GM23248 (cell line): Measurements from ENCODE around the gene SCAF1. TPM values are rescaled to one million over a fixed set of nuclear protein-coding genes. Genes with fewer than 3 reads are reported as not detected.

ENCODE experiments used
- DNase-seq: peaks from one replicate; pipeline ENCODE4 v3.0.0-alpha.2; 2015
- H2AFZ ChIP-seq: fragments of 200-600 bp; sonication (generic); 2 replicates; pipeline ENCODE4 v1.6.1; 2016; ENCODE audit warnings: antibody characterized with exemption
- H3F3A ChIP-seq: fragments of 200-600 bp; sonication (generic); 2 replicates; pipeline ENCODE4 v1.6.1; 2016; ENCODE audit warnings: mild to moderate bottlenecking, antibody characterized with exemption, mixed run types; ENCODE audit not compliant: insufficient read depth
- H3K27ac ChIP-seq: fragments of 200-600 bp; sonication (generic); 2 replicates; pipeline ENCODE4 v1.5.1; 2016; ENCODE audit warnings: mild to moderate bottlenecking
- H3K27me3 ChIP-seq: fragments of 200-600 bp; sonication (generic); replicated peaks from 2 replicates; pipeline ENCODE4 v1.6.1; 2016; ENCODE audit warnings: mild to moderate bottlenecking; ENCODE audit not compliant: insufficient read depth
- H3K36me3 ChIP-seq: fragments of 200-600 bp; sonication (generic); 2 replicates; pipeline ENCODE4 v1.6.1; 2016; ENCODE audit warnings: low read depth, mild to moderate bottlenecking
- H3K4me1 ChIP-seq: fragments of 200-600 bp; sonication (generic); 2 replicates; pipeline ENCODE4 v1.6.1; 2016; ENCODE audit warnings: mild to moderate bottlenecking; ENCODE audit not compliant: insufficient read depth
- H3K4me2 ChIP-seq: fragments of 200-600 bp; sonication (generic); one replicate; pipeline ENCODE4 v1.6.1; 2016; ENCODE audit warnings: mild to moderate bottlenecking; ENCODE audit not compliant: unreplicated experiment
- H3K4me3 ChIP-seq: fragments of 200-600 bp; sonication (generic); 2 replicates; pipeline ENCODE4 v1.5.1; 2016; ENCODE audit warnings: mild to moderate bottlenecking
- H3K79me2 ChIP-seq: fragments of 200-600 bp; sonication (generic); 2 replicates; pipeline ENCODE4 v1.6.1; 2016; ENCODE audit warnings: mild to moderate bottlenecking; ENCODE audit not compliant: insufficient read depth
- H3K9ac ChIP-seq: fragments of 200-600 bp; sonication (generic); 2 replicates; pipeline ENCODE4 v1.6.1; 2016; ENCODE audit warnings: mild to moderate bottlenecking
- H3K9me2 ChIP-seq: fragments of 200-600 bp; sonication (generic); 2 replicates; pipeline ENCODE4 v1.6.1; 2016; ENCODE audit warnings: mixed run types, mild to moderate bottlenecking, moderate library complexity; ENCODE audit not compliant: insufficient read depth
- H3K9me3 ChIP-seq: fragments of 200-600 bp; sonication (generic); one replicate; pipeline ENCODE4 v1.6.1; 2017; ENCODE audit warnings: low read depth
- H4K20me1 ChIP-seq: fragments of 200-600 bp; sonication (generic); 2 replicates; pipeline ENCODE4 v1.6.0; 2016; ENCODE audit not compliant: insufficient read depth
- EZH2 ChIP-seq: fragments of 200-600 bp; sonication (generic); IDR thresholded peaks from 2 replicates; pipeline ENCODE4 v1.6.1; 2018; ENCODE audit warnings: antibody characterized with exemption, mild to moderate bottlenecking; ENCODE audit not compliant: insufficient read depth, poor library complexity, severe bottlenecking
- EZH2phosphoT487 ChIP-seq: fragments of 200-600 bp; sonication (generic); IDR thresholded peaks from 2 replicates; pipeline ENCODE4 v1.6.1; 2018; ENCODE audit warnings: antibody characterized with exemption, moderate library complexity, mild to moderate bottlenecking, low read depth; ENCODE audit not compliant: insufficient read depth
- WGBS, 2 experiments: methylation state at CpG; one replicate each; pipeline ENCODE4 v1.1.6; 2015 to 2017; ENCODE audit warnings: low lambda C conversion rate in 2 of 2, low coverage in 1 of 2; ENCODE audit errors: missing lambda C conversion rate in 2 of 2; 5-methylcytosine and 5-hydroxymethylcytosine counted together
- in situ Hi-C: fragments of 300-500 bp; cut with MboI; formaldehyde crosslinking; loops from 2 replicates; pipeline ENCODE4 v1.15.0; 2020
- polyA plus RNA-seq: library from polyadenylated mRNA; unstranded; fragments of >200 nt; fragmentation: Nextera tagmentation; extraction: Ambion mirVana; gene quantifications from 2 replicates; pipeline ENCODE4 v1.2.1, GENCODE V29; 2016
- total RNA-seq: library from RNA; depleted of rRNA; stranded (reverse); fragments of >200 nt; shearing (Covaris generic); gene quantifications from 2 replicates; pipeline ENCODE4 v1.2.3, GENCODE V29; 2014

SCAF1 gene
- total and polyA plus RNA-seq, 2 experiments from 2014 or later, result 8.5 to 18.6 TPM

DNA sequence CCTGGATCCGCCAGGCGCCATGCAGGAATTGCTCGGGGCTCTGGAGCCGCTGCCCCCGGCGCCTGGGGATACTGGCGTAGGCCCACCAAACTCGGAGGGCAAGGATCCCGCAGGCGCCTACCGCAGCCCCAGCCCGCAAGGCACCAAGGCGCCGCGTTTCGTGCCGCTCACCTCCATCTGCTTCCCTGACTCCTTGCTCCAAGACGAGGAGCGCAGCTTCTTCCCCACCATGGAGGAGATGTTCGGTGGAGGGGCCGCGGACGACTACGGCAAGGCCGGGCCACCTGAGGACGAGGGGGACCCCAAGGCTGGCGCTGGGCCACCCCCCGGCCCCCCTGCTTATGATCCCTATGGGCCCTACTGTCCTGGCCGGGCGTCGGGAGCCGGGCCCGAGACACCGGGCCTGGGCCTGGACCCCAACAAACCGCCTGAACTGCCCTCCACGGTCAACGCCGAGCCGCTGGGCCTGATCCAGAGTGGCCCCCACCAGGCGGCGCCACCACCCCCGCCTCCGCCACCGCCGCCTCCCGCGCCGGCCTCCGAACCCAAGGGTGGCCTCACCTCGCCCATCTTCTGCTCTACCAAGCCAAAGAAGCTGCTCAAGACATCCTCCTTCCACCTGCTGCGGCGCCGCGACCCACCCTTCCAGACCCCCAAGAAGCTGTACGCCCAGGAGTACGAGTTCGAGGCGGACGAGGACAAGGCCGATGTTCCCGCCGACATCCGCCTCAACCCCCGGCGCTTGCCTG is 44.9 kb upstream of the SCAF1 start:
- H3K9me3 ChIP-seq, result no peaks in the 10 kb centered on the region
- peaks cover 9% of the 10 kb centered on the region; the same call in 1 of the 2 replicates for H3K36me3 ChIP-seq
- peaks cover 13% of the 10 kb centered on the region for H3F3A ChIP-seq
- H3K9me2 ChIP-seq, result no peaks in the 10 kb centered on the region
- DNase-seq, result no peak
- H3K4me1 ChIP-seq, result peaks cover 9% of the 10 kb centered on the region
- peaks cover 6% of the 10 kb centered on the region; the same call in 1 of the 2 replicates for H4K20me1 ChIP-seq
- H3K27ac ChIP-seq, result no peak overlapping the region
- no peak overlapping the region for H3K4me2 ChIP-seq
- no peak overlapping the region for H3K9ac ChIP-seq
- H3K4me3 ChIP-seq, result no peak overlapping the region
- peaks cover 87% of the 10 kb centered on the region for H3K79me2 ChIP-seq
- no peaks in the 10 kb centered on the region for H3K27me3 ChIP-seq
- WGBS, 2 experiments, result 95 to 98% methylated on average over 31 to 65 of the region's 65 CpGs
- TF ChIP-seq EZH2phosphoT487, result no peak
- no peak for TF ChIP-seq EZH2
- no peak overlapping the region for H2AFZ ChIP-seq
- in situ Hi-C loops, result no loop called here

DNA sequence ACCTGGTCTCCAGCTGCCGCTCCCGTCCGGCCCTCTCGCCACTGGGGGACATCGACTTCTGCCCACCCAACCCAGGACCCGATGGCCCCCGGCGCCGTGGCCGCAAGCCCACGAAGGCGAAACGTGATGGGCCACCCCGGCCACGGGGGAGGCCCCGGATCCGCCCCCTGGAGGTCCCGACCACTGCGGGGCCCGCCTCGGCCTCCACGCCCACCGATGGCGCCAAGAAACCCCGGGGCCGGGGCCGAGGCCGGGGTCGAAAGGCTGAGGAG is 44.4 kb upstream of the SCAF1 start:
- Histone ChIP-seq H3K36me3 (peaks cover 14% of the 10 kb centered on the region; the same call in 1 of the 2 replicates), H3K9ac (no peak overlapping the region), H3K4me2 (no peak overlapping the region), H2AFZ (no peak overlapping the region), H3K9me2 (no peaks in the 10 kb centered on the region), H3K27me3 (no peaks in the 10 kb centered on the region), H3K4me1 (peaks cover 9% of the 10 kb centered on the region), H3K79me2 (peaks cover 87% of the 10 kb centered on the region), H3K4me3 (no peak overlapping the region), H4K20me1 (peaks cover 6% of the 10 kb centered on the region; the same call in 1 of the 2 replicates), H3F3A (peaks cover 9% of the 10 kb centered on the region), H3K9me3 (no peaks in the 10 kb centered on the region), H3K27ac (no peak overlapping the region)
- in situ Hi-C loops, result no loop called here
- DNase-seq, result no peak
- 91 to 95% methylated on average over 21 to 29 of the region's 29 CpGs for WGBS, 2 experiments
- TF ChIP-seq EZH2 (no peak), EZH2phosphoT487 (no peak)

DNA sequence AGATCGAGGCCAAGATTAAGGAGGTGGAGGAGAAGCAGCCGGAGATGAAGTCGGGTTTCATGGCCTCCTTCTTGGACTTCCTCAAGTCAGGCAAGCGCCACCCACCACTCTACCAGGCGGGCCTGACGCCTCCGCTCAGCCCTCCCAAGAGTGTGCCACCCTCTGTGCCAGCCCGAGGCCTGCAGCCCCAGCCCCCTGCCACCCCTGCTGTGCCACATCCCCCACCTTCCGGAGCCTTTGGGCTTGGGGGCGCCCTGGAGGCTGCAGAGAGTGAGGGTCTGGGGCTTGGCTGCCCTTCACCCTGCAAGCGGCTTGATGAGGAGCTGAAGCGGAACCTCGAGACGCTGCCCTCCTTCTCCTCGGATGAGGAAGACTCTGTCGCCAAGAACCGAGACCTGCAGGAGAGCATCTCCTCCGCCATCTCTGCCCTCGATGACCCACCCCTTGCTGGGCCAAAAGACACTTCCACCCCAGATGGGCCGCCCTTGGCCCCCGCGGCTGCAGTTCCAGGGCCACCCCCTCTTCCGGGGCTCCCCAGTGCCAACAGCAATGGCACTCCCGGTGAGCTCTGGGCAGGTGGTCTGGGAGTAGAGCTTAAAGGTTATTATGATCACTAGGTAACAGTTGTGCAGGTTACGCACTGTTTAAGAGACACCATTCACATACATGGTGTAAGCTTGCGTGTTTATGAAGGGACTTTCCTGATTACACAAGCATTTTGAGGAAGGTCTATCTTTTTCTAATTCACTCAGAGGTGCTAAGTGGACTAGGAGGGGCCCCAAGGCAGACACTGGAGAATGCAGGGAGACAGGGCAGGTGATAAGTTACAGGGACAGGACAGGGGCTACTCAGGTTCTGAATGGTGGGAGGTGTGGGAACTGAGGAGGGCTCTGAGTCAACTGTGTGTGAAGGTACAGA is 42.4 kb upstream of the SCAF1 start:
- Histone ChIP-seq H3K4me1 (no peaks in the 10 kb centered on the region), H3K9me2 (no peaks in the 10 kb centered on the region), H3K9me3 (no peaks in the 10 kb centered on the region), H4K20me1 (no peaks in the 10 kb centered on the region), H3K27ac (no peak overlapping the region), H3K27me3 (no peaks in the 10 kb centered on the region), H3K79me2 (peaks cover 88% of the 10 kb centered on the region), H3F3A (no peaks in the 10 kb centered on the region), H3K4me2 (no peak overlapping the region), H3K9ac (no peak overlapping the region), H2AFZ (no peak overlapping the region), H3K36me3 (peaks cover 29% of the 10 kb centered on the region; the same call in 1 of the 2 replicates), H3K4me3 (no peak overlapping the region)
- no peak for DNase-seq
- 89 to 90% methylated on average over 22 to 26 of the region's 26 CpGs for WGBS, 2 experiments
- in situ Hi-C loops, result no loop called here
- TF ChIP-seq EZH2 (no peak), EZH2phosphoT487 (no peak)

- Histone ChIP-seq H3K9me2 (no peaks in the 10 kb centered on the region), H3K4me3 (no peak overlapping the region), H3K27ac (no peak overlapping the region), H3K9me3 (no peaks in the 10 kb centered on the region), H3K36me3 (peaks cover 30% of the 10 kb centered on the region; the same call in 1 of the 2 replicates), H3K9ac (no peak overlapping the region), H4K20me1 (no peaks in the 10 kb centered on the region), H3K79me2 (peaks cover 94% of the 10 kb centered on the region), H3F3A (no peaks in the 10 kb centered on the region), H3K27me3 (no peaks in the 10 kb centered on the region), H2AFZ (no peak overlapping the region), H3K4me2 (no peak overlapping the region), H3K4me1 (no peaks in the 10 kb centered on the region)
- 93 to 95% methylated on average over 24 to 38 of the region's 38 CpGs for WGBS, 2 experiments
- TF ChIP-seq EZH2 (no peak), EZH2phosphoT487 (no peak)
- in situ Hi-C loops, result no loop called here
- DNase-seq, result no peak
These were observed 40.4 kb upstream of the SCAF1 start for GRCh38 chr19:49601482-49602038.
